ENCODE data around the gene RASSF5.

Gene RASSF5

GRCh38 chr1:206524739-206525364 is 17.5 kb downstream of the RASSF5 start:
- no peak overlapping the region for H3K4me3 ChIP-seq (ENCODE audit: low read depth, low read length)
- TF ChIP-seq CTCF (IDR thresholded peaks at IDR 0.05; ENCODE audit: low read depth, low read length): no peak

- H3K4me3 ChIP-seq (ENCODE audit: low read depth, low read length): no peak overlapping the region
- no peak for TF ChIP-seq CTCF (IDR thresholded peaks at IDR 0.05; ENCODE audit: low read depth, low read length)
Measured at GRCh38 chr1:206526064-206526911, 19.0 kb downstream of the RASSF5 start.

GRCh38 chr1:206529425-206529824 is 22.1 kb downstream of the RASSF5 start:
- TF ChIP-seq CTCF (IDR thresholded peaks at IDR 0.05; ENCODE audit: low read depth, low read length): no peak
- no peak overlapping the region for H3K4me3 ChIP-seq (ENCODE audit: low read depth, low read length)

- no peak overlapping the region for H3K4me3 ChIP-seq (ENCODE audit: low read depth, low read length)
- TF ChIP-seq CTCF (IDR thresholded peaks at IDR 0.05; ENCODE audit: low read depth, low read length): no peak
Measured at GRCh38 chr1:206532368-206532767, 25.0 kb downstream of the RASSF5 start.

GRCh38 chr1:206534552-206534951 is 27.2 kb downstream of the RASSF5 start:
- TF ChIP-seq CTCF (IDR thresholded peaks at IDR 0.05; ENCODE audit: low read depth, low read length): no peak
- H3K4me3 ChIP-seq (ENCODE audit: low read depth, low read length): no peak overlapping the region

- TF ChIP-seq CTCF (IDR thresholded peaks at IDR 0.05; ENCODE audit: low read depth, low read length): no peak
- no peak overlapping the region for H3K4me3 ChIP-seq (ENCODE audit: low read depth, low read length)
Measured at GRCh38 chr1:206535853-206536188, 28.5 kb downstream of the RASSF5 start.

GRCh38 chr1:206537141-206537540 is 29.8 kb downstream of the RASSF5 start:
- H3K4me3 ChIP-seq (ENCODE audit: low read depth, low read length): no peak overlapping the region
- no peak for TF ChIP-seq CTCF (IDR thresholded peaks at IDR 0.05; ENCODE audit: low read depth, low read length)

All from WI38 (cell line).